Neural progenitor cell (in vitro differentiated cells): ENCODE data around the gene SBK2.

Experiments
- CTCF ChIP-seq: fragments of 200-600 bp; sonication (generic); IDR thresholded peaks from 2 replicates; pipeline ENCODE4 v1.5.1; 2017; ENCODE audit warnings: antibody characterized with exemption, mild to moderate bottlenecking
- EZH2 ChIP-seq: fragments of 200-600 bp; sonication (generic); IDR thresholded peaks from 2 replicates; pipeline ENCODE4 v1.6.1; 2017; ENCODE audit warnings: antibody characterized with exemption, mild to moderate bottlenecking, moderate library complexity

GRCh38 chr19:55559684-55560083 lies 22.8 kb upstream of the SBK2 start:
- TF ChIP-seq CTCF (no peak), EZH2 (no peak)
